Erythroblast (primary cell): ENCODE measurements around the gene FMN2.

Experiments
- GATA1 ChIP-seq: IDR thresholded peaks from 2 replicates; pipeline ENCODE4 v1.6.1; 2011; ENCODE audit warnings: low read depth, mild to moderate bottlenecking, control low read depth, low read length, moderate library complexity
- POLR2A ChIP-seq: IDR thresholded peaks from 2 replicates; pipeline ENCODE4 v1.6.1; 2011; ENCODE audit warnings: mild to moderate bottlenecking, low read length

DNA sequence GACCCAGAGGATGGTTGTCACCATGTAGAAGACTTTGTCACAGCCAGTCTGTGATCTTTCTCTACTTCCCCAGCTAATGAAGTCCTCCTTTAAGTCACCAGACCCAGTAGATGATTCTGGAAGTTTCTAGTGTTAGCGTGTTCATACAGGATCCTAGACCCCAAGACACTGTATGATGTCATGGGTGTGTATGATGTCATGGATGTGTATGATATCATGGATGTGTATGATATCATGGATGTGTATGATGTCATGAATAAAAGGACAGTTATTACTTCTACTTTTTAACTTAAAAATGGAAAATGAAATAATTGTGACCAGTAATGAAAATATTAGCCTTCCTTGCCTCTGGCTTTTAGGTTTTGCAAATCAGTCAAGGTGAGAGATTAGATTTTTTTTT lies 260.0 kb downstream of the FMN2 start:
- TF ChIP-seq POLR2A = no peak
- TF ChIP-seq GATA1 = no peak
